ENCODE data around the gene AMZ1.
"Not testable (repeated sequence)": the region's sequence is repeated elsewhere in the genome, so short reads cannot be mapped to it uniquely, and the experiment has no call there.

The AMZ1 gene

GRCh38 chr7:2692543-2692942, 4.5 kb downstream of the AMZ1 start:
- DNase-seq, result no peak

GRCh38 chr7:2693420-2694121, 5.6 kb downstream of the AMZ1 start:
- not testable (repeated sequence) for DNase-seq

- DNase-seq, result not testable (repeated sequence)
These were observed 6.1 kb downstream of the AMZ1 start for GRCh38 chr7:2694122-2694436.

- DNase-seq, result no peak
These were observed 10.7 kb downstream of the AMZ1 start for GRCh38 chr7:2698581-2699288.

- DNase-seq, result no peak
These were observed 11.3 kb downstream of the AMZ1 start for GRCh38 chr7:2699289-2699620.

- no peak for DNase-seq
These were observed 12.3 kb downstream of the AMZ1 start for GRCh38 chr7:2700141-2700850.

GRCh38 chr7:2701424-2701823, 13.4 kb downstream of the AMZ1 start:
- DNase-seq, result no peak

GRCh38 chr7:2701832-2702593, 14.0 kb downstream of the AMZ1 start:
- no peak for DNase-seq

GRCh38 chr7:2702594-2702957, 14.6 kb downstream of the AMZ1 start:
- no peak for DNase-seq

GRCh38 chr7:2705371-2706096, 17.5 kb downstream of the AMZ1 start:
- DNase-seq, result no peak

- no peak for DNase-seq
These were observed 18.7 kb downstream of the AMZ1 start for GRCh38 chr7:2706685-2707126.

- no peak for DNase-seq
These were observed 19.5 kb downstream of the AMZ1 start for GRCh38 chr7:2707481-2707880.

- no peak for DNase-seq
These were observed 20.0 kb downstream of the AMZ1 start for GRCh38 chr7:2708041-2708440.

GRCh38 chr7:2708547-2709310, 20.7 kb downstream of the AMZ1 start:
- no peak for DNase-seq

GRCh38 chr7:2709553-2710285, 21.7 kb downstream of the AMZ1 start:
- DNase-seq, result peak; percentile 45

- peak; percentile 32 for DNase-seq
These were observed 22.3 kb downstream of the AMZ1 start for GRCh38 chr7:2710286-2710655.

- no peak for DNase-seq
These were observed 23.0 kb downstream of the AMZ1 start for GRCh38 chr7:2710901-2711551.

GRCh38 chr7:2711895-2712675, 24.1 kb downstream of the AMZ1 start:
- no peak for DNase-seq

GRCh38 chr7:2713370-2713769, 25.4 kb downstream of the AMZ1 start:
- no peak for DNase-seq

- DNase-seq, result no peak
These were observed 26.0 kb downstream of the AMZ1 start for GRCh38 chr7:2713978-2714377.
